ENCODE data around the gene TENM4. TPM values are rescaled to one million over a fixed set of nuclear protein-coding genes. Genes with fewer than 3 reads are reported as not detected.
"Not testable (repeated sequence)": the region's sequence is repeated elsewhere in the genome, so short reads cannot be mapped to it uniquely, and the experiment has no call there.

TENM4 gene
- total RNA-seq, 4 donors from 2014 or later, result 31.4 to 44.5 (median 38.0) TPM

- Histone ChIP-seq H3K36me3 (no peaks in the 10 kb centered on the region), H3K4me3 (no peak overlapping the region), H3K27ac (no peak overlapping the region), H3K4me1 (no peaks in the 10 kb centered on the region), H3K27me3 (no peaks in the 10 kb centered on the region), H3K9me3 (no peaks in the 10 kb centered on the region)
- TF ChIP-seq POLR2A (IDR thresholded peaks at IDR 0.05) (no peak), POLR2AphosphoS5 (IDR thresholded peaks at IDR 0.05) (no peak), EP300 (IDR thresholded peaks at IDR 0.05) (no peak)
- TF ChIP-seq, protein P1, sequence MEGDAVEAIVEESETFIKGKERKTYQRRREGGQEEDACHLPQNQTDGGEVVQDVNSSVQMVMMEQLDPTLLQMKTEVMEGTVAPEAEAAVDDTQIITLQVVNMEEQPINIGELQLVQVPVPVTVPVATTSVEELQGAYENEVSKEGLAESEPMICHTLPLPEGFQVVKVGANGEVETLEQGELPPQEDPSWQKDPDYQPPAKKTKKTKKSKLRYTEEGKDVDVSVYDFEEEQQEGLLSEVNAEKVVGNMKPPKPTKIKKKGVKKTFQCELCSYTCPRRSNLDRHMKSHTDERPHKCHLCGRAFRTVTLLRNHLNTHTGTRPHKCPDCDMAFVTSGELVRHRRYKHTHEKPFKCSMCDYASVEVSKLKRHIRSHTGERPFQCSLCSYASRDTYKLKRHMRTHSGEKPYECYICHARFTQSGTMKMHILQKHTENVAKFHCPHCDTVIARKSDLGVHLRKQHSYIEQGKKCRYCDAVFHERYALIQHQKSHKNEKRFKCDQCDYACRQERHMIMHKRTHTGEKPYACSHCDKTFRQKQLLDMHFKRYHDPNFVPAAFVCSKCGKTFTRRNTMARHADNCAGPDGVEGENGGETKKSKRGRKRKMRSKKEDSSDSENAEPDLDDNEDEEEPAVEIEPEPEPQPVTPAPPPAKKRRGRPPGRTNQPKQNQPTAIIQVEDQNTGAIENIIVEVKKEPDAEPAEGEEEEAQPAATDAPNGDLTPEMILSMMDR (IDR thresholded peaks at IDR 0.05), result no peak
- DNase-seq (ENCODE audit: low spot score in 2 of 2), result no peak
- WGBS, result 92% methylated on average over 2 of the region's 2 CpGs
These were observed 546.8 kb downstream of the TENM4 start for GRCh38 chr11:78893996-78894395.

DNA sequence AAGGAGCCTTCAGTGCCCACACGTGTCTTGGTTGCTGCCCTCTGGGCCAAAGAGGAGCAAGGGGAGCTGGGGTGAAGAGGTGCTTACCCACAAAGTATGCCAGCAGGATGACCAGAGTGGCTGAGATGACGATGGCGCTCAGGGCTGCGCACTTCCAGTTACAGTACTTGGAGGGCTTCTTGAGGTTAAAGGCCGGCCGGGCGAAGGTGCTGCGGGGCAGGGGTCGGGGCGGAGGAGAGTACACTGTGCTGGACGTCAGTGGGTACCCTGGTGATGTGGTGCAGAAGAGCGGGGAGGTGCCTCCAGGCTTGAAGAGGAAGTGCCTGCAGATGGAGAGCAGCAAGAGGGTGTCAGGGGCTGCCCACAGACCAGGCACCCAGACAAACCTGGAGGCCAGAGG is 551.1 kb downstream of the TENM4 start:
- no peak for DNase-seq (ENCODE audit: low spot score in 2 of 2)
- WGBS, result 95% methylated on average over 11 of the region's 12 CpGs
- Histone ChIP-seq H3K27me3 (no peaks in the 10 kb centered on the region), H3K36me3 (no peaks in the 10 kb centered on the region), H3K4me1 (no peaks in the 10 kb centered on the region), H3K27ac (no peak overlapping the region), H3K9me3 (no peaks in the 10 kb centered on the region), H3K4me3 (no peak overlapping the region)
- TF ChIP-seq, protein P1 (IDR thresholded peaks at IDR 0.05), result no peak
- TF ChIP-seq POLR2A (IDR thresholded peaks at IDR 0.05) (no peak), EP300 (IDR thresholded peaks at IDR 0.05) (no peak), POLR2AphosphoS5 (IDR thresholded peaks at IDR 0.05) (no peak)

GRCh38 chr11:78886616-78887015 is 554.2 kb downstream of the TENM4 start:
- WGBS, result 64% methylated on average over 3 of the region's 3 CpGs
- no peaks in the 10 kb centered on the region for H3K36me3 ChIP-seq
- no peak overlapping the region for H3K4me3 ChIP-seq
- no peak for DNase-seq (ENCODE audit: low spot score in 2 of 2)
- no peak overlapping the region for H3K27ac ChIP-seq
- no peaks in the 10 kb centered on the region for H3K27me3 ChIP-seq
- no peaks in the 10 kb centered on the region for H3K4me1 ChIP-seq
- H3K9me3 ChIP-seq, result no peaks in the 10 kb centered on the region
- TF ChIP-seq EP300 (IDR thresholded peaks at IDR 0.05) (no peak), POLR2A (IDR thresholded peaks at IDR 0.05) (no peak), POLR2AphosphoS5 (IDR thresholded peaks at IDR 0.05) (no peak)
- TF ChIP-seq, protein P1 (IDR thresholded peaks at IDR 0.05), result no peak

GRCh38 chr11:78884761-78885160 is 556.1 kb downstream of the TENM4 start:
- Histone ChIP-seq H3K27ac (no peak overlapping the region), H3K4me1 (no peaks in the 10 kb centered on the region), H3K36me3 (no peaks in the 10 kb centered on the region), H3K27me3 (no peaks in the 10 kb centered on the region), H3K9me3 (no peaks in the 10 kb centered on the region), H3K4me3 (no peak overlapping the region)
- 94% methylated on average over 4 of the region's 4 CpGs for WGBS
- no peak for DNase-seq (ENCODE audit: low spot score in 2 of 2)
- TF ChIP-seq POLR2AphosphoS5 (IDR thresholded peaks at IDR 0.05) (no peak), POLR2A (IDR thresholded peaks at IDR 0.05) (no peak), EP300 (IDR thresholded peaks at IDR 0.05) (no peak)
- TF ChIP-seq, protein P1 (IDR thresholded peaks at IDR 0.05), result no peak

GRCh38 chr11:78883506-78883905 is 557.3 kb downstream of the TENM4 start:
- 88% methylated on average over 5 of the region's 5 CpGs for WGBS
- H3K27me3 ChIP-seq, result no peaks in the 10 kb centered on the region
- H3K4me1 ChIP-seq, result no peaks in the 10 kb centered on the region
- no peak overlapping the region for H3K4me3 ChIP-seq
- H3K9me3 ChIP-seq, result no peaks in the 10 kb centered on the region
- no peak for DNase-seq (ENCODE audit: low spot score in 2 of 2)
- no peak overlapping the region for H3K27ac ChIP-seq
- no peaks in the 10 kb centered on the region for H3K36me3 ChIP-seq
- no peak for TF ChIP-seq POLR2AphosphoS5 (IDR thresholded peaks at IDR 0.05)
- no peak for TF ChIP-seq POLR2A (IDR thresholded peaks at IDR 0.05)
- TF ChIP-seq EP300 (IDR thresholded peaks at IDR 0.05), result no peak
- TF ChIP-seq, protein P1 (IDR thresholded peaks at IDR 0.05), result no peak

GRCh38 chr11:78879094-78879980 is 561.5 kb downstream of the TENM4 start:
- not testable (repeated sequence) for DNase-seq (ENCODE audit: low spot score in 2 of 2); H3K4me1 ChIP-seq; H3K36me3 ChIP-seq; H3K9me3 ChIP-seq; H3K27me3 ChIP-seq; H3K27ac ChIP-seq; H3K4me3 ChIP-seq
- WGBS, result 100% methylated on average over 7 of the region's 54 CpGs
